ENCODE data around the gene SOAT1. TPM values are rescaled to one million over a fixed set of nuclear protein-coding genes. Genes with fewer than 3 reads are reported as not detected.
"Not testable (repeated sequence)": the region's sequence is repeated elsewhere in the genome, so short reads cannot be mapped to it uniquely, and the experiment has no call there.

Gene SOAT1
- total RNA-seq, 4 donors from 2014 or later = 12.3 to 14.2 (median 12.6) TPM

DNA sequence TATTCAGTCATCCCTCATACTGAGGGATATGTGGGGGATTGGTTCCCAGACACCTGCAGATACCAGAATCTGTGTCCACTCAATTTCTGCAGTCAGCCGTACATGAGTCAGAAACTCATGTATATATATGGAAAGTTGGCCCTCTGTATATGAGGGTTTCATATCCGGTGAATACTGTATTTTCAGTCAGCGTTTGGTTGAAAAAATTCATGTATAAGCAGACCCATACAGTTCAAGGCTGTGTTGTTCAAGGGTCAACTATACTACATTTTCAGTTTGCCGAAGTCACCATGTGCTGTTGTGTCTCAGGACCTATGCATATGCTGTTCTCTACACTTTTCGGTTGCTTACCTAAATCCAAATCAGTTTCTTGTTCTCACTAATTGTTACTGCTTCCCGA, 82.6 kb downstream of the SOAT1 start:
- H3K9me3 ChIP-seq = no peaks in the 10 kb centered on the region
- no peak overlapping the region for H3K4me3 ChIP-seq
- H3K27me3 ChIP-seq = no peaks in the 10 kb centered on the region
- TF ChIP-seq, protein P1, sequence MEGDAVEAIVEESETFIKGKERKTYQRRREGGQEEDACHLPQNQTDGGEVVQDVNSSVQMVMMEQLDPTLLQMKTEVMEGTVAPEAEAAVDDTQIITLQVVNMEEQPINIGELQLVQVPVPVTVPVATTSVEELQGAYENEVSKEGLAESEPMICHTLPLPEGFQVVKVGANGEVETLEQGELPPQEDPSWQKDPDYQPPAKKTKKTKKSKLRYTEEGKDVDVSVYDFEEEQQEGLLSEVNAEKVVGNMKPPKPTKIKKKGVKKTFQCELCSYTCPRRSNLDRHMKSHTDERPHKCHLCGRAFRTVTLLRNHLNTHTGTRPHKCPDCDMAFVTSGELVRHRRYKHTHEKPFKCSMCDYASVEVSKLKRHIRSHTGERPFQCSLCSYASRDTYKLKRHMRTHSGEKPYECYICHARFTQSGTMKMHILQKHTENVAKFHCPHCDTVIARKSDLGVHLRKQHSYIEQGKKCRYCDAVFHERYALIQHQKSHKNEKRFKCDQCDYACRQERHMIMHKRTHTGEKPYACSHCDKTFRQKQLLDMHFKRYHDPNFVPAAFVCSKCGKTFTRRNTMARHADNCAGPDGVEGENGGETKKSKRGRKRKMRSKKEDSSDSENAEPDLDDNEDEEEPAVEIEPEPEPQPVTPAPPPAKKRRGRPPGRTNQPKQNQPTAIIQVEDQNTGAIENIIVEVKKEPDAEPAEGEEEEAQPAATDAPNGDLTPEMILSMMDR (IDR thresholded peaks at IDR 0.05) = no peak
- TF ChIP-seq POLR2A (IDR thresholded peaks at IDR 0.05) = no peak
- TF ChIP-seq EP300 (IDR thresholded peaks at IDR 0.05) = no peak
- no peaks in the 10 kb centered on the region for H3K4me1 ChIP-seq
- no peak for DNase-seq (ENCODE audit: low spot score in 2 of 2)
- no peaks in the 10 kb centered on the region for H3K36me3 ChIP-seq
- whole genome bisulfite sequencing, 2 donors = 89 to 92% methylated on average over 6 of the region's 6 CpGs
- no peak overlapping the region for H3K27ac ChIP-seq

DNA sequence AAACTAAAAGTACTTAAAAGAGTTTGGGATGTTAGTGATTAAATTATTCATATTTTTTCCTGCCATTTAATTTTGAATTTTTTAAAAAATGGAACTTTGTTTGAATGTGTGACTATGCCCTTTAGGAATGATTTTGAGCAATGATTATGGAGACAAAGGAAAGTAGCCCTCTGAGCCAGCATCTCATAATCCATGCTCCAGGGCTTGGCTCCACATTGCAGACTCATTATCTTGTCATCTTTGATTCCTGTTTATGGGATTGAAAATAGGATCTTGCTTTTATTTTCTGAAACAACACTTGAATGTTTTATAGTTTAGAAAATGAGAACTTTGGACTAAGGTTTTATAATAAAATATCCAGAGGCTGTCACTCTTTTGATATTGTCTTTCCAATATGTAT, 86.7 kb downstream of the SOAT1 start:
- no peak for DNase-seq (ENCODE audit: low spot score in 2 of 2)
- Histone ChIP-seq H3K27me3 (no peaks in the 10 kb centered on the region), H3K4me1 (no peaks in the 10 kb centered on the region), H3K27ac (no peak overlapping the region), H3K4me3 (no peak overlapping the region), H3K9me3 (no peaks in the 10 kb centered on the region), H3K36me3 (no peaks in the 10 kb centered on the region)
- TF ChIP-seq, protein P1 (IDR thresholded peaks at IDR 0.05) = no peak
- TF ChIP-seq EP300 (IDR thresholded peaks at IDR 0.05) (no peak), POLR2A (IDR thresholded peaks at IDR 0.05) (no peak)

DNA sequence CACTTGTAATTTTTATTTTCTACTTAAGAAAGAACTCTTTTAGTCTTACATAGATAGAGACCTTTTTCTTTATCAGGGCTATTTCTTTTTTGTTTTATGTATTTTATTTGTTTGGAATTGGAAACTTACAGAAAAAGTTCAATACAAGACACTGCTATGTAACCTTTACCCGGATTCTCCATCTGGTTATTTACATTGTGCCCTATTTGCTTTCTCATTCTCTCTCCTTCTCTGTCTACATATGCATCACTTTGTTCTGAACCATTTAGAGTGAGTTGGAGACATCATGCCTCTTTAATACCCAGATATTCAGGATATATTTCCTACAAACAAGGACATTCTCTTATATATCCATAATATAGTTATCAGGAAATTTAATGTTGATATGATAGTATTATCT, 90.4 kb downstream of the SOAT1 start:
- Histone ChIP-seq H3K36me3 (no peaks in the 10 kb centered on the region), H3K4me1 (no peaks in the 10 kb centered on the region), H3K27me3 (no peaks in the 10 kb centered on the region), H3K9me3 (no peaks in the 10 kb centered on the region), H3K27ac (no peak overlapping the region), H3K4me3 (no peak overlapping the region)
- DNase-seq (ENCODE audit: low spot score in 2 of 2) = no peak
- TF ChIP-seq POLR2A (IDR thresholded peaks at IDR 0.05) (no peak), EP300 (IDR thresholded peaks at IDR 0.05) (no peak)
- TF ChIP-seq, protein P1 (IDR thresholded peaks at IDR 0.05) = no peak
- 79 to 87% methylated on average over 1 of the region's 1 CpG for WGBS, 2 donors

GRCh38 chr1:179385510-179385909, 91.9 kb downstream of the SOAT1 start:
- TF ChIP-seq EP300 (IDR thresholded peaks at IDR 0.05) = no peak
- TF ChIP-seq POLR2A (IDR thresholded peaks at IDR 0.05) = no peak
- TF ChIP-seq, protein P1 (IDR thresholded peaks at IDR 0.05) = no peak
- Histone ChIP-seq H3K4me3 (no peak overlapping the region), H3K36me3 (no peaks in the 10 kb centered on the region), H3K9me3 (no peaks in the 10 kb centered on the region), H3K27me3 (no peaks in the 10 kb centered on the region), H3K27ac (no peak overlapping the region), H3K4me1 (no peaks in the 10 kb centered on the region)
- no peak for DNase-seq (ENCODE audit: low spot score in 2 of 2)
- WGBS, 2 donors = 78 to 81% methylated on average over 1 of the region's 1 CpG

GRCh38 chr1:179393721-179394120, 100.1 kb downstream of the SOAT1 start:
- Histone ChIP-seq H3K4me1 (no peaks in the 10 kb centered on the region), H3K27me3 (no peaks in the 10 kb centered on the region), H3K9me3 (peaks cover 0 to 18% (median 5%) of the 10 kb centered on the region in 4 donors), H3K27ac (no peak overlapping the region), H3K4me3 (no peak overlapping the region), H3K36me3 (no peaks in the 10 kb centered on the region)
- WGBS, 2 donors = 94 to 97% methylated on average over 3 of the region's 3 CpGs
- DNase-seq (ENCODE audit: low spot score in 2 of 2) = no peak
- TF ChIP-seq, protein P1 (IDR thresholded peaks at IDR 0.05) = no peak
- TF ChIP-seq POLR2A (IDR thresholded peaks at IDR 0.05) (no peak), EP300 (IDR thresholded peaks at IDR 0.05) (no peak)

DNA sequence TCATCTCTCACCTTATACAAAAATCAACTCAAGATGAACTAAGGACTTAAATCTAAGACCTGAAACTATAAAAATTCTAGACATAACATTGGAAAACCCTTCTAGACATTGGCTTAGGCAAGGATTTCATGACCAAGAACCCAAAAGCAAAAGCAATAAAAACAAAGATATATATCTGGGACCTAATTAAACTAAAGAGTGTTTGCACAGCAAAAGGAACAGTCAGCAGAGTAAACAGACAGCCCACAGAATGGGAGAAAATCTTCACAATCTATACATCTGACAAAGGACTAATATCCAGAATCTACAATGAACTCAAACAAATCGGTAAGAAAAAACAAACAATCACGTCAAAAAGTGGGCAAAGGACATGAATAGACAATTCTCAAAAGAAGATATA, 105.8 kb downstream of the SOAT1 start:
- H3K4me1 ChIP-seq = not testable (repeated sequence)
- 80 to 90% methylated on average over 2 of the region's 2 CpGs for WGBS, 2 donors

More for the DNA sequence above, 105.8 kb downstream of the SOAT1 start:
- DNase-seq (ENCODE audit: low spot score in 2 of 2); H3K36me3 ChIP-seq; H3K27ac ChIP-seq; H3K9me3 ChIP-seq; H3K27me3 ChIP-seq; H3K4me3 ChIP-seq: not testable (repeated sequence)

Data from tibial nerve (tissue), 4 donors.